Gastroesophageal sphincter (tissue), 3 donors: ENCODE measurements around the gene MRPS10.

Experiments used
- CTCF ChIP-seq, 4 experiments: fragments of 200-600 bp in 2 of 4; fragments of 450-650 bp in 2 of 4; sonication (generic) in 1 of 4; IDR thresholded peaks; one replicate each; pipeline ENCODE4 v1.5.1; 2017 to 2019; ENCODE audit warnings: antibody characterized with exemption in 4 of 4, mild to moderate bottlenecking in 2 of 4, moderate library complexity in 2 of 4
- EP300 ChIP-seq: sonication (generic); formaldehyde crosslinking; IDR thresholded peaks from one replicate; pipeline ENCODE4 v1.6.1; 2017; ENCODE audit warnings: antibody characterized with exemption, mild to moderate bottlenecking

GRCh38 chr6:42203183-42203582 lies 14.5 kb downstream of the MRPS10 start:
- TF ChIP-seq CTCF (IDR thresholded peaks at IDR 0.05) (no peak), EP300 (no peak)
